Measurements from ENCODE around the gene RGN.

RGN gene

DNA sequence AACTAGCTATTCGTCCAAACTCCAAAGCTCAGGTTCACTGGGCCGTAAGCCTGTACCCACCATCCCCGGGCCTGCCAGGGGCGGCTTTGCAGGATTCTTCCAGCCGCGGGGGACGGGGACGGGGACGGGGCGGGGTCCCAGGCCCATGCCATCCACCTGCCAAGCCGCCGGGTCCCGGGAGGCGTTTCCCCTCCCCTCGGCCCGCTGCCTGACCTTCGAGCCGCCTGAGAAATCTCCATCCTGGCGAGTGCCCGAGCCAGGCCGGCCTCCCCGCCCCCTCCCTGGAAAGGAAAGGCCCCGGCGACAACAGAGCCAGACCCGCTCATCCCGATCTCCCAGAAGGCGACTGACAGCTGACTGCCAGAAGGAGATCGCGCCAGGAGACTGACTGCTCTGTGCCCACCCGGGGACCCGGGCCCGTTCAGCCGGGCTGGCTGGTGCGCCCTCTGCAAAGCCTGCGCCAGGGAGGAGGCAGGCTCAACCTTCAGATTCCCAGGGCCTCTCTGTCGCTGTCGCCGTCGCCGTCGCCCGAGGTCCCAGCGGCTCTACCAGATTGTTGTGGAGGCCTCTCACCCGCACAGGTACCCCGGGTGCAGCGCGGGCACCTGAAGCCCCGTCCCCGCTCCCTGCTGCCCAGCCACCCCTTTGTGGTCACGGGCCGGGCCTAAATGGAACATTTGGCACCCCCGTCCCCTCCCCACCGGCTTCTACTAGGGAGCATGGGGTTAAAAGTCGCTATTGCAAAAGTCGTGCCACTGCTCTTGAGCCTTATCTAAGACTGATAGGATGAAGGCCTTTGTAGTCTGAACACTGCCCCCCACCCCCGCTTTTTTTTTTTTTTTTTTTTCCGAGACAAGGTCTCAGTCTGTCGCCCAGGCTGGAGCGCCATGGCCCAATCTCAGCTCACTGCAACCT lies at the start of gene RGN:
TSS of gene RGN (plus strand) at position 315 of the 915 bp plus-strand sequence. CDS start 2,702 bp downstream, outside the sequence.
- Histone ChIP-seq H3K36me3 (ENCODE audit: insufficient read depth, insufficient read length, low read length) (no peaks in the 10 kb centered on the region), H3K9me3 (ENCODE audit: insufficient read depth, low read length) (no peaks in the 10 kb centered on the region), H3K4me1 (ENCODE audit: insufficient read depth, insufficient read length) (no peaks in the 10 kb centered on the region), H3K27me3 (ENCODE audit: insufficient read depth, insufficient read length) (no peaks in the 10 kb centered on the region), H3K4me3 (ENCODE audit: insufficient read length, low read depth) (no peak within 1 kb of the TSS), H3K9ac (ENCODE audit: insufficient read length, low read depth) (no peak within 1 kb of the TSS)
- TF ChIP-seq ZNF274 (IDR thresholded peaks at IDR 0.05; ENCODE audit: low read depth, low read length) (no peak), YY1 (IDR thresholded peaks at IDR 0.05; ENCODE audit: insufficient read depth, insufficient read length) (no peak), SUZ12 (IDR thresholded peaks at IDR 0.05; ENCODE audit: extremely low read depth, insufficient read depth, insufficient read length) (no peak)
- no peak for DNase-seq (ENCODE audit: low read depth, low spot score)

DNA sequence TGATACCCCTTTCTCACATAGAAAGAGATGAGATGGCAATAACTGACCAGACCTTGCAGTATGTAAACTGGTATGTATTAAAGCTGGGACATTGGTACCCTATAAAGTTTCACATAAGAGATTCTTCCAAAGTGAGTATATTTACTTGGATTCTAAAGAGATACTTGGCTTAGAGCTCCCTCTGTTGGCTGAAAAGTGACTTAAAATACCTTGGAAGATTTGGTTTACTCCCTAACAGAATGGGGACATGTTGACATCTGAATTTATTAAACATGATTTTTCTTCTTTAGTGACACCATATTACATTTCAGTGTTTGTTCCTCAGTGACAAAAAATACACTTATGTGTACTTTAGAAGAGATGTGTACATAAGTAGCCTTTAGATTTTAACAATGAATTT lies 47.9 kb upstream of the RGN start:
- peak; percentile 63 for DNase-seq (ENCODE audit: low read depth, low spot score)
- no peak overlapping the region for H3K9ac ChIP-seq (ENCODE audit: insufficient read length, low read depth)
- H3K4me1 ChIP-seq (ENCODE audit: insufficient read depth, insufficient read length): no peaks in the 10 kb centered on the region
- H3K27me3 ChIP-seq (ENCODE audit: insufficient read depth, insufficient read length): no peaks in the 10 kb centered on the region
- H3K36me3 ChIP-seq (ENCODE audit: insufficient read depth, insufficient read length, low read length): peaks cover 14% of the 10 kb centered on the region
- TF ChIP-seq SUZ12 (IDR thresholded peaks at IDR 0.05; ENCODE audit: extremely low read depth, insufficient read depth, insufficient read length) (no peak), YY1 (IDR thresholded peaks at IDR 0.05; ENCODE audit: insufficient read depth, insufficient read length) (no peak), ZNF274 (IDR thresholded peaks at IDR 0.05; ENCODE audit: low read depth, low read length) (no peak)
- no peaks in the 10 kb centered on the region for H3K9me3 ChIP-seq (ENCODE audit: insufficient read depth, low read length)
- H3K4me3 ChIP-seq (ENCODE audit: insufficient read length, low read depth): no peak overlapping the region

DNA sequence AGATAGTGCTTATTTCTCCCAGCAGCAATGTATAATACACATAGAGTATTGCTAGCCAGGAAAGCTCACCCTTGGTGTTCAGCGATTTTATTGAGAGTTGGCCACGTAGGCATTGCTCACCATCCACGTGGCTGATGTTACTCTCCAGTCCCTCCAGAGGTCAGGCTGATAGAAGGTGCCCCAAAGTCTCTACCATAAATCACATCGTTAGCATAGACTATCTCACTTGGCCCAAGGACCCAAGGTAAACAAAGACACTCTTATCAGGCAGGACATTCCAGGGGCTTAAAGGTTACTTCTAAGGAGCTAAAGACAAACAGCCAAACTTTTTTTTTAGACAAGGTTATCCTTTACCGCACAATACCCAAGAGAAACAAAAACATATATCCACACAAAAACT lies 30.3 kb upstream of the RGN start:
- Histone ChIP-seq H3K36me3 (ENCODE audit: insufficient read depth, insufficient read length, low read length) (peaks cover under 1% of the 10 kb centered on the region), H3K9me3 (ENCODE audit: insufficient read depth, low read length) (no peaks in the 10 kb centered on the region), H3K9ac (ENCODE audit: insufficient read length, low read depth) (no peak overlapping the region), H3K4me1 (ENCODE audit: insufficient read depth, insufficient read length) (no peaks in the 10 kb centered on the region), H3K27me3 (ENCODE audit: insufficient read depth, insufficient read length) (no peaks in the 10 kb centered on the region), H3K4me3 (ENCODE audit: insufficient read length, low read depth) (no peak overlapping the region)
- TF ChIP-seq ZNF274 (IDR thresholded peaks at IDR 0.05; ENCODE audit: low read depth, low read length) (no peak), SUZ12 (IDR thresholded peaks at IDR 0.05; ENCODE audit: extremely low read depth, insufficient read depth, insufficient read length) (no peak), YY1 (IDR thresholded peaks at IDR 0.05; ENCODE audit: insufficient read depth, insufficient read length) (no peak)
- DNase-seq (ENCODE audit: low read depth, low spot score): no peak

- no peak for DNase-seq (ENCODE audit: low read depth, low spot score)
- peaks cover 26% of the 10 kb centered on the region for H3K36me3 ChIP-seq (ENCODE audit: insufficient read depth, insufficient read length, low read length)
- H3K9me3 ChIP-seq (ENCODE audit: insufficient read depth, low read length): no peaks in the 10 kb centered on the region
- TF ChIP-seq YY1 (IDR thresholded peaks at IDR 0.05; ENCODE audit: insufficient read depth, insufficient read length): no peak
- TF ChIP-seq SUZ12 (IDR thresholded peaks at IDR 0.05; ENCODE audit: extremely low read depth, insufficient read depth, insufficient read length): no peak
- no peak for TF ChIP-seq ZNF274 (IDR thresholded peaks at IDR 0.05; ENCODE audit: low read depth, low read length)
- H3K9ac ChIP-seq (ENCODE audit: insufficient read length, low read depth): no peak overlapping the region
- H3K4me1 ChIP-seq (ENCODE audit: insufficient read depth, insufficient read length): no peaks in the 10 kb centered on the region
- H3K27me3 ChIP-seq (ENCODE audit: insufficient read depth, insufficient read length): no peaks in the 10 kb centered on the region
- no peak overlapping the region for H3K4me3 ChIP-seq (ENCODE audit: insufficient read length, low read depth)
Measured at GRCh38 chrX:47059142-47059874, 18.9 kb upstream of the RGN start.

- Histone ChIP-seq H3K36me3 (ENCODE audit: insufficient read depth, insufficient read length, low read length) (peaks cover 23% of the 10 kb centered on the region), H3K27me3 (ENCODE audit: insufficient read depth, insufficient read length) (no peaks in the 10 kb centered on the region), H3K4me1 (ENCODE audit: insufficient read depth, insufficient read length) (no peaks in the 10 kb centered on the region), H3K9ac (ENCODE audit: insufficient read length, low read depth) (no peak overlapping the region), H3K9me3 (ENCODE audit: insufficient read depth, low read length) (no peaks in the 10 kb centered on the region), H3K4me3 (ENCODE audit: insufficient read length, low read depth) (no peak overlapping the region)
- TF ChIP-seq SUZ12 (IDR thresholded peaks at IDR 0.05; ENCODE audit: extremely low read depth, insufficient read depth, insufficient read length) (no peak), YY1 (IDR thresholded peaks at IDR 0.05; ENCODE audit: insufficient read depth, insufficient read length) (no peak), ZNF274 (IDR thresholded peaks at IDR 0.05; ENCODE audit: low read depth, low read length) (no peak)
- no peak for DNase-seq (ENCODE audit: low read depth, low spot score)
Measured at GRCh38 chrX:47060708-47061107, 17.5 kb upstream of the RGN start.

DNA sequence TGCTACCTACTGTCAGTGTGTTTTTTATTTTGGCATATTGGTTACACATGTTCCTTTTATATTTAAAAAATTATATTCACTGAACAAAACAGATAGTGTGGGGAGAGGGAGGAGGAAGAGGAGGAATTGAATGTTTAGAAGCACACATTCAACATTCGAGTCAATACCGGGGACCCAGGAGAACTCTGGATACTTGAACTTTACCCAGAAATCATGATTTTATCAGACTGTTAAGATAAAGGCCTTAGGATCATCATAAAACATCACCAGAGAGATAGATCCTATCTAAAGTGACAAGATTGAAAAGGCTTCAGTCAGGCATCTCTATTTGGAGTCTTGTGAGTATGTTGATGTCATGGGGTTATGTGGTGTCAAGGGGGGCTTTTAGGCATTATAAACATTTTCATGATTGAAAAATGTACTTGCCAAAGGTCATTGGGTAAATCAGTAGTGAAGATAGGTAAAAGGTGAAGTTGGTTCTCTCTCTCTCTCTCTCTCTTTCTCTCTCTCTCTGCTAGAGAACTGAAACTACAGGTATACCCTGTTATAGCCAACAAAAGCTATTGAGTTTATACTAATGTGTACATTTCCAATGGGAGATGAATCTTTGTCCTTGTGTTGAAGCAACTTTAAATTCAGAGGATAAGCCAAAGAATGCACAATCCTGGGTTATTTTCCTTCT lies 16.9 kb upstream of the RGN start:
- Histone ChIP-seq H3K4me1 (ENCODE audit: insufficient read depth, insufficient read length) (no peaks in the 10 kb centered on the region), H3K27me3 (ENCODE audit: insufficient read depth, insufficient read length) (no peaks in the 10 kb centered on the region), H3K9ac (ENCODE audit: insufficient read length, low read depth) (no peak overlapping the region), H3K36me3 (ENCODE audit: insufficient read depth, insufficient read length, low read length) (peaks cover 20% of the 10 kb centered on the region), H3K9me3 (ENCODE audit: insufficient read depth, low read length) (no peaks in the 10 kb centered on the region), H3K4me3 (ENCODE audit: insufficient read length, low read depth) (no peak overlapping the region)
- no peak for TF ChIP-seq ZNF274 (IDR thresholded peaks at IDR 0.05; ENCODE audit: low read depth, low read length)
- TF ChIP-seq SUZ12 (IDR thresholded peaks at IDR 0.05; ENCODE audit: extremely low read depth, insufficient read depth, insufficient read length): no peak
- TF ChIP-seq YY1 (IDR thresholded peaks at IDR 0.05; ENCODE audit: insufficient read depth, insufficient read length): no peak
- DNase-seq (ENCODE audit: low read depth, low spot score): no peak

Measured in NT2/D1 (cell line).